CD4-positive, alpha-beta T cell treated with Interleukin-4 for 4 hours (primary cell): ENCODE measurements around the gene ZNF468.
"Not testable (repeated sequence)": the region's sequence is repeated elsewhere in the genome, so short reads cannot be mapped to it uniquely, and the experiment has no call there.

Source experiments
- DNase-seq: peaks from one replicate; pipeline ENCODE4 v3.0.0-alpha.2; 2020

Gene ZNF468

GRCh38 chr19:52823676-52824075 is 33.7 kb downstream of the ZNF468 start:
- no peak for DNase-seq

- DNase-seq: peak; percentile 73
Observed at GRCh38 chr19:52821204-52821960, 36.0 kb downstream of the ZNF468 start, which contains the start of gene ZNF28. ZNF28 (minus strand) TSS chr19:52821633; CDS start chr19:52817958, 3,675 bp downstream.

GRCh38 chr19:52820472-52821203 is 36.8 kb downstream of the ZNF468 start:
- DNase-seq: not testable (repeated sequence)

GRCh38 chr19:52809801-52810200 is 47.6 kb downstream of the ZNF468 start:
- no peak for DNase-seq

GRCh38 chr19:52799950-52800640 is 57.3 kb downstream of the ZNF468 start:
- DNase-seq: not testable (repeated sequence)

- DNase-seq: no peak
Observed at GRCh38 chr19:52789440-52789839, 68.0 kb downstream of the ZNF468 start.
